NCI-H345 treated with DMSO at 0.1 percent for 48 hours (cell line): ENCODE measurements around the gene NMT2.
A peak's percentile ranks its signal among the peaks of the same experiment; 100 is the strongest.

Experiments used
- DNase-seq: peaks from one replicate; lab custom pipeline; 2025; ENCODE audit not compliant: unreplicated experiment; lab: John Stamatoyannopoulos, UW

NMT2 gene

DNA sequence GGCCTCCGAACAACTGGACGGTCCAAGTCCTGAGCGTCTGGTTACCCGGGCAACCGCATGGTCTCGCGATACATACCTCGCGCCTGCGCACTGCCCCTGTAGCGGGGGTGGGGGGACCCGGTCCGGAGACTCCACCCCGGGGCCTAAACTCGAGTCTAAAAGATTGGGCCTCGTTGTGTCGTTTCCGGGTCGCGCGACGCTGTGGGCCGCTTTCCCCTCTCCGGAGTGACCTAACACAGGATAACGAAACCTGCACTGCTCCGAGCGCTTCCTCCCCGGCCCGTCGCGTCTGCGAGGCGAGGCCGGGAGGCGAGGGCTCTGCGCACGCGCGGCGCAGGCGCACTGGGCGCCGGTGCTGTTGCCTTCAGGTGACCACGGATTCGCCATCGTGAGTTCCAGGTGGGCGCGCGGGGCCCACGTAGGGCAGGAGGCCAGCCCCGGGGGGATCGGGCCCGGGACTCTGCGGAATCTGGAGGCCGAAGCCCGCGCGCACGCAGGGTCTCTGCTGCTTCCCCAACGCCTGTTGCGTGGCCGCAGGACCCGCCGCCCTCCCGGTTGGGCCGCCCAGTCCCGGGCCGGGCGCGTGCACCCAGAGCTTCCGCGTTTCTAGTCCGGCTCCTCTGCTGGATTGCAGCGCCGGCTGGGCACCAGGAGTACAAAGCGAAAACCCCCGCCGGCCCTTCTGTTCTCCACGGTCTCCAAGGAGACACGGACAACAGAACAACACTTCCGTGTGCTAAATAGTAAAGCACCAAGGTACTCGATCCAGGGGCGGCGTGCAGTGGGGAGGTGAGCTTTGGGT lies 71.3 kb downstream of the NMT2 start, which contains the start of gene RPP38:
RPP38 (plus strand) TSS at position 345 of the 802 bp plus-strand sequence. CDS start 5,960 bp downstream, outside the sequence.
- peak; percentile 83 for DNase-seq

DNA sequence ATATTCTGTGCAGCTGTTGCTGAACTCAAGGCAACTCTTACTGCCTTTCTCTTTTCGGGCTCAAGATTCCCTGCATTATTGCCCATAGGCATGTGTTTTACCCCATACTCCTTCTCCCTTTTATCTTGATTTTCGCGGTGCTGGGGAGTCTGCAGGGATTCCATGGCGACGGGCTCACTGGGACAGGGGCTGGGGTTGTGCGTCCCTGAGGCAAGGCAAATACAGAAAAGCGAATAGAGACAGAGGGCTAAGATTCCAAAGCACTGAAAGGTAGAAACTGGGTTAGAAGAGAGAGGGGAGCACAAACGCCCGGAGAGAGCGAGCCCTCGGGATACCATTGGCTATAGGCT lies 71.9 kb downstream of the NMT2 start:
- DNase-seq, result no peak

DNA sequence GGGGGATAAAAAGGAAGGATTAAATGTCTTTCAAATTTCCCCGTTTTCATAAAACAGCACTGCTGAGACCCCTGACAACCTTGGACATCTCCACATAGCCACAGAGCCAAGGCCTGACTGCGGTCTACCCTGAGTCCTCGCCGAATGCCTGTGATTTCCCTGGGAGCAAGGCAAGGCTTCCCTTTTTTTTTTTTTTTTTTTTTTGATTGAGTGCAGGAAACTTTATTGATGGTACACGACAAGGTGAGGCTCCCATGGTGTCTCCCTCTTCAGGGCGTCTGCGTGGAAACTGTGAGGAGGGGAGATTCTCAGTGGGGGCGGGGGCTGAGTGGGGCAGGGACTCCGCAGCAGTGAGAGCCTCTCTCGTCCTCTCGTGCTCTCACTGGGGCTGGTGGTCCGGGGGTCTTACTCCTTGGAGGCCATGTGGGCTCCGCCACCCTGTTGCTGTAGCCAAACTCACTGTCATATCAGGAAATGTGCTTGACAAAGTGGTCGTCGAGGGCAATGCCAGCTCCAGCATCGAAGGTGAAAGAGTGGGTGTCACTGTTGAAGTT lies 75.6 kb downstream of the NMT2 start:
- no peak for DNase-seq

- no peak for DNase-seq
Observed at GRCh38 chr10:15091418-15091817, 77.1 kb downstream of the NMT2 start.

DNA sequence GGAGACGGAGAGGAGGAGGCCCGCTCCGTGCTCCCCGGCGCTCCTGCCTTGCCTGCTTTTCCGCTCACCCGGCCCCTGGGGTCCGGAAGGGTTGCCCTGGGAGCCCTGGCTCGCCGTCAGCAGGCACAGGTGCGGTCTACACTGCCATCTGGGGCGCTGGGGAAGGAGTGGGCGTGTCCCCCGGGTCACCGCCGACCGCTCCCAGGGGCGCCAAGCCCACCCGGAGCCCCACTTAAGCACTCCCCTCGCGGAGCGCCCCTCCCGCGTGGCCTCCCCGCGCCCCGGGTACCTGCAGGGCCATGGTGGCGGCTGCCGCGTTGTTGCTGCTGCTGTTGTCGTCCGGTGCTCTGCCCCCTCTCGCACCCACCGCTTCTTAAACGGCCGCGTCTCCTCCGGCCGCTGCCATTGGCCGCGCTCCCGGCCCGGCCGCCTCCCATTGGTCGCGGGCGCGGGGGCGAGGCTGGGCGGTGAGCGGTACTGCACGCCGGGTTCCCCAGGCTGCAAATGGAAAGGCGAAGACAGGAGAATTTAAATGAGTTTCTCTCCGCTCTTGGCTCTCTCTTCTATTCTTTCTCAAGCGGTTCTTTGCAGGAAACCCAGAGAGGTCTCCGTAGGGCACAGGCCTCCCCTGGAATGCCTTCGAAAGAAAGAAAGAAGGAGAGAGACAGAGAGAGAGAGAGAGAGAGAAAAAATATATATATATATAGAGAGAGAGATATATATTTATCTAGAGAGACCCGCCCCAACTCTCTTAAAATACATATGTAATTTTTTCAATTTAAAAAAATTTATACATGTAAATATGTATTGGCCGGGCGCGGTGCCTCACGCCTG lies 79.8 kb downstream of the NMT2 start, which contains the start of gene ACBD7:
ACBD7 (minus strand) TSS at position 349 of the 834 bp plus-strand sequence; CDS start at position 301, 48 bp downstream.
- DNase-seq, result peak; percentile 50

DNA sequence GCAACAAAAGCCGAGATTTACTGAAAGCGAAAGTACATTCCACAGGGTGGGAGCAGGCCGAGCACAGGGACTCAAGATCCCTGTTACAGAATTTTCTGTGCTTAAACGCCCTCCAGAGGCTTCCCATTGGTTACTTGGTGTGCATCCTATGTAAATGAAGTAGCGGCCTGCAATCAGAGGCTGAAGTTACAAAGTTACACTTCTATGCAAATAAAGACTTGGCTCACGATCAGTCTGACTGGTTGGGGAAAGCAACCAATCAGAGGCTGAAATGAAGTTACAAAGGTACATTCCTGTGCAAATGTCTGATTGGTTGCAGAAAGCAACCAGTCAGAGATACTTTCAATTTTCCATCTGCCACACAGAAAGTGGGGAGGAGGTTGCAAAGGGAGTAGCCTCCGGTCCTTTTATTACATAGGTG lies 84.0 kb downstream of the NMT2 start:
- DNase-seq, result no peak

- no peak for DNase-seq
Observed at GRCh38 chr10:15083674-15084501, 84.6 kb downstream of the NMT2 start.

DNA sequence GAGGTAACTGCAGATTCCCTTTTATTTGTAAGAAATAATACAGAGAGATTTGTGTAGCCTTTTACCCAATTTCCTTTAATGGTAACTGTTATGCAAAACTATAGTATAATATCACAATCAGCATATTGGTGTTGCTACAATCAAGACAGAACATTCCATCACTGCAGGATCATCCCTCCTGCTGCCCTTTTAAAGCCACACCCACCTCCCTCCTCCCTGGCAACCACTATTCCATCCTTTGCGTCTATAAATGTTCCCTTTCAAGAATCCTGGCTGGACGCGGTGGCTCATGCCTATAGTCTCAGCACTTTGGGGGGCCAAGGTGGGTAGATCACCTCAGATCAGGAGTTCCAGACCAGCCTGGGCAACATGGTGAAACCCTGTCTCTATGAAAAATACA lies 93.1 kb downstream of the NMT2 start:
- DNase-seq, result no peak

GRCh38 chr10:15072358-15072757 lies 96.1 kb downstream of the NMT2 start:
- DNase-seq, result no peak

- DNase-seq, result no peak
Observed at GRCh38 chr10:15069230-15069629, 99.3 kb downstream of the NMT2 start.

DNA sequence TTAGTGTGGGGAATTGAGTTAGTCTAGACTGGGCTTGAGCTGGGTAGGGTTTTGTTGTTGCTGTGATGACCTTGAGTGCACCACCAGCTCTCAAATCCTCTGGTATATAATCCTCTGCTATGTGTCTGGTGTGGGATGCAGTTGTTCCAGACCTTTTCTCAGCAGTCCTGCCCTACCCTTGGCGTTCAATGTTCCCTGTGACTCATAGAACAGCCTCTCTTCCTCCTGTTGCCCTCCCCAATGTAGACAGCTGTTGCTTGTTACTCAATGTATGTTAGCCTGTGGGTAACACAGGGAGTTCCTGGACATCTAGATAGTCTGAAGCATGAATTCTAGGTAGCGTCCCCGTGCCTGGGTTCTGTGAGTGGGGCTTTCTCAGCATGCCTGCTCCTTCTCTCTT lies 99.7 kb downstream of the NMT2 start:
- DNase-seq, result no peak

GRCh38 chr10:15067154-15067553 lies 101.3 kb downstream of the NMT2 start:
- DNase-seq, result no peak

GRCh38 chr10:15060638-15061037 lies 107.9 kb downstream of the NMT2 start:
- no peak for DNase-seq

DNA sequence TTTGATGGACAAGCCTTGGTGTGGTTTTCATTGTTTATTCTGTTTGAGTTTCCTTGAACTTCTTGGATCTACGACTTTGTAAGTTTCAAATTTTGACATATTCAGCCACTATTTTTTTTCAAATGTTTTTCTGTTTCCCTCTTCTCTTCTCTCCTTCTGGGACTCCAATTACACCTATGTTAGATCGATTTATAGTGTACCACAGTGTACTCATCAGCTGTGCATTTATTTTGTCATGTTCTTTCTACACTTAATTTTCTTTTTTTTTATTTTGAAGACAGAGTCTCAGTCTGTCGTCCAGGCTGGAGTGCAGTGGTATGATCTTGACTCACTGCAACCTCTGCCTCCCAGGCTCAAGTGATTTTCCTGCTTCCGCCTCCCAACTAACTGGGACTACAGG lies 108.6 kb downstream of the NMT2 start:
- DNase-seq, result no peak

DNA sequence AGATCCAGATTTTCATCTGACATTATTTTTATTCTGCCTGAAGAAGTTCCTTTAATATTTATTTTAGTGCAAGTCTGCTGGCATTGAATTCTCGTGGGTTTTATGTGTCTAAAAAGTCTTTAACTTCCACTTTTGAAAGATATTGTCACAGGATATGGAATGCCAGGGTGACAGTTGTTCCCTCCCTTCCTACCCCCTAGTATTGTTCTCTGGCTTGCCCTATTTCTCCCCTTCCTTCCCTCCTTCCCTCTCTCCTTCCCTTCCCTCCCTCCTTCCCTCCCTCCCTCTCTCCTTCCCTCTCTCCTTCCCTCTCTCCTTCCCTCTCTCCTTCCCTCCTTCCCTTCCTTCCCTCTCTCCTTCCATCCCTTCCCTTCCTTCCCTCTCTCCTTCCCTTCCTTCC lies 109.8 kb downstream of the NMT2 start:
- no peak for DNase-seq
